Umbilical cord (tissue), 2 donors: ENCODE measurements around the gene TREX2. TPM values are rescaled to one million over a fixed set of nuclear protein-coding genes. Genes with fewer than 3 reads are reported as not detected.

ENCODE experiments used
- DNase-seq: peaks from one replicate; pipeline ENCODE4 v3.0.0-alpha.2; 2015; ENCODE audit warnings: low spot score
- total RNA-seq: library from RNA; depleted of rRNA; stranded (reverse); fragments of >200 nt; gene quantifications from one replicate; pipeline ENCODE4 v1.2.3, GENCODE V29; 2014; ENCODE audit warnings: low replicate concordance; ENCODE audit not compliant: insufficient read depth

Gene TREX2
- total RNA-seq, 1 donor from 2014 or later, result 0.72 TPM

- no peak for DNase-seq
Observed at GRCh38 chrX:153475751-153476281, 30.0 kb upstream of the TREX2 start.

GRCh38 chrX:153475271-153475670 lies 29.4 kb upstream of the TREX2 start:
- DNase-seq, result no peak

GRCh38 chrX:153474718-153475117 lies 28.9 kb upstream of the TREX2 start:
- DNase-seq, result peak; percentile 82

- no peak for DNase-seq
Observed at GRCh38 chrX:153474266-153474665, 28.4 kb upstream of the TREX2 start.

GRCh38 chrX:153473126-153473525 lies 27.3 kb upstream of the TREX2 start:
- no peak for DNase-seq

GRCh38 chrX:153471663-153472280 lies 25.9 kb upstream of the TREX2 start:
- DNase-seq, result peak; percentile 42

- peak; percentile 91 for DNase-seq
Observed at GRCh38 chrX:153470411-153471363, 24.8 kb upstream of the TREX2 start, which contains the start of gene HAUS7. TSS of gene HAUS7 (minus strand) at chrX:153470576. CDS start at chrX:153470557, 19 bp downstream.

GRCh38 chrX:153469811-153470410 lies 24.1 kb upstream of the TREX2 start:
- no peak for DNase-seq

GRCh38 chrX:153468008-153468580 lies 22.2 kb upstream of the TREX2 start:
- no peak for DNase-seq

- no peak for DNase-seq
Observed at GRCh38 chrX:153465691-153466380, 20.0 kb upstream of the TREX2 start.

- no peak for DNase-seq
Observed at GRCh38 chrX:153464116-153464515, 18.3 kb upstream of the TREX2 start.

GRCh38 chrX:153463556-153463955 lies 17.7 kb upstream of the TREX2 start:
- no peak for DNase-seq

- no peak for DNase-seq
Observed at GRCh38 chrX:153463031-153463430, 17.2 kb upstream of the TREX2 start.

GRCh38 chrX:153462291-153462690 lies 16.4 kb upstream of the TREX2 start:
- no peak for DNase-seq

GRCh38 chrX:153460826-153461225 lies 15.0 kb upstream of the TREX2 start:
- DNase-seq, result peak; percentile 38

GRCh38 chrX:153459986-153460385 lies 14.1 kb upstream of the TREX2 start:
- DNase-seq, result peak; percentile 40

- DNase-seq, result no peak
Observed at GRCh38 chrX:153458476-153458875, 12.6 kb upstream of the TREX2 start.

GRCh38 chrX:153457827-153458466 lies 12.1 kb upstream of the TREX2 start:
- no peak for DNase-seq

GRCh38 chrX:153457136-153457825 lies 11.4 kb upstream of the TREX2 start:
- DNase-seq, result no peak

- DNase-seq, result no peak
Observed at GRCh38 chrX:153456704-153457103, 10.8 kb upstream of the TREX2 start.
